GM21447 (cell line): ENCODE data around the gene IGSF9.

ENCODE experiments used
- ATAC-seq: cut with Tn5 transposase; IDR thresholded peaks from one replicate; pipeline ENCODE4 v1.9.1; 2021; ENCODE audit not compliant: unreplicated experiment

The IGSF9 gene

GRCh38 chr1:159973350-159973940 lies 28.0 kb upstream of the IGSF9 start:
- ATAC-seq: no peak

GRCh38 chr1:159972443-159973205 lies 27.2 kb upstream of the IGSF9 start:
- ATAC-seq: no peak

DNA sequence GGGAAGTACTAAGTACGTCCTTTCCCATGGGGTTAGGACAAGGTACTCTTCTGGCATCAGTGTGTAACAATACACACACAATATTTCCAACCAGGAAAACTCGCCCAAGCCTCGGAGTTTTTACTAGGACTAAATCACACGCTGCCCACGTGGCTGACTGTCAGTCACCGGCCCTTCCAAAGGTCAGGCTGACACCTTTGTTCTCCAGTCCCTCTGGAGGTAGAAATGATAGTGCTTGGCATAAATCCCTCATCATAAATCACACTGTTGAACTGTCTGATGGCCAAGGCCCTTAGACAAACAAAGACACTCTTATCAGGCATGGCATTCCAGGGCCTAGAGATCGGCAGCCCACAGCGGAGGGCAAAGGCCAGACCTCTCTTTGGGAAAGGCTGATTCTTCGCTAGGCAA lies 25.5 kb upstream of the IGSF9 start:
- ATAC-seq: no peak

GRCh38 chr1:159968901-159969300 lies 23.5 kb upstream of the IGSF9 start:
- no peak for ATAC-seq

- no peak for ATAC-seq
Observed at GRCh38 chr1:159965263-159965662, 19.9 kb upstream of the IGSF9 start.

DNA sequence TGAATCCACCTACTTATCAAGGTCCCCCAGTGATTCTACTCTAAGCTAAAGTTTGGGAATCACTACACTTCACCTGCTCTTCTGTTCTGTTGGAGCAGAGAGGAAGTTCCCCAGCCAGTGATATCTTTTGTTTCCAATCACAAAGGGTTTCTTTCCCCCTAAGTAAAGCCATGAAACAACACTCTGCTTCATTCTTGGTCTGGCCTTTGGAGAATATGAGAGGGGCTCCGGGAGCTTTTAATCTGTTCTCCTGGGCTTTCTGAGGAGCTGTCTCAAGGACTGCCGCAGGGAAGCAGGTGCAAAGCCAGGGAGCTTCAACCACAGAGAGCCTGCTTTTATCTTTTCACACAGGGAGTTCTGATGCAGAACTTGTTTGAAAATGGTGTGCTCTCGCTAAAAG lies 18.7 kb upstream of the IGSF9 start:
- no peak for ATAC-seq

GRCh38 chr1:159962176-159962575 lies 16.8 kb upstream of the IGSF9 start:
- no peak for ATAC-seq

- ATAC-seq: no peak
Observed at GRCh38 chr1:159961636-159962035, 16.2 kb upstream of the IGSF9 start.

- ATAC-seq: no peak
Observed at GRCh38 chr1:159960721-159961381, 15.4 kb upstream of the IGSF9 start.

- ATAC-seq: no peak
Observed at GRCh38 chr1:159959451-159959850, 14.0 kb upstream of the IGSF9 start.

DNA sequence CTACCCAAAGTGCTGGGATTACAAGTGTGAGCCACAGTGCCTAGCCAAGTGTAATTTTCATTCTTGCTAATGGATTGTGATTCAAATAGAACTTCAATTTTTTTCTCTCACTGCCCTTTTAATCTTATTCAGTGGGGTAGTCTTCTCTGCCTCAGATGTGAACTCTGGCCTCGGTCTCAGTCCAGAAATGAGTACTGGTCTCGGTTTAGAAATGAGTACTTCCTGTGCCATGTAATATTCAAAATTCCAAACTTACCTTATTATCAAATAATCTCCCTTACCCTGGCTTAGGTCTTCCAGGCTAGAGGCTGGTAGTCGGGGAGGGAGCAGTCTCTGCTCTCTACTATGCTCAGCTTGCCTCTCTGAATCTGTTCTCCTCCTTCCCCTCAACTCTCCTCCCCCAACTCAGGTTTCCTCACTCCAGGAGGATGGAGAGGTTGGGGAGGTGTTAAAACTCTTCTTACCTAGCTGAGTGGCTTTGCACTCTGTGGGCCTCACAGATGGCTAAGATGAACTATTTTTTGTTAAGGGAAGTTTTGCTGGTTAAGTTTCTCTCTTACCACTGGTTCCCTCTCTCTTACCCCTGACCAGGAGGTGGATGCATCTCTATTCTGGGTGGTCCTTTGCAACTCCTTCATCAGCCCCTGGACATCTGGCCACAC lies 13.4 kb upstream of the IGSF9 start:
- ATAC-seq: peak; percentile 70

GRCh38 chr1:159957824-159958268 lies 12.4 kb upstream of the IGSF9 start:
- ATAC-seq: no peak

- no peak for ATAC-seq
Observed at GRCh38 chr1:159955456-159955855, 10.0 kb upstream of the IGSF9 start.

- no peak for ATAC-seq
Observed at GRCh38 chr1:159953536-159954515, 8.4 kb upstream of the IGSF9 start, which contains the start of gene SLAMF9. Gene SLAMF9, minus strand, starts transcription at chr1:159954237. Its CDS starts 100 bp downstream, at chr1:159954137.

DNA sequence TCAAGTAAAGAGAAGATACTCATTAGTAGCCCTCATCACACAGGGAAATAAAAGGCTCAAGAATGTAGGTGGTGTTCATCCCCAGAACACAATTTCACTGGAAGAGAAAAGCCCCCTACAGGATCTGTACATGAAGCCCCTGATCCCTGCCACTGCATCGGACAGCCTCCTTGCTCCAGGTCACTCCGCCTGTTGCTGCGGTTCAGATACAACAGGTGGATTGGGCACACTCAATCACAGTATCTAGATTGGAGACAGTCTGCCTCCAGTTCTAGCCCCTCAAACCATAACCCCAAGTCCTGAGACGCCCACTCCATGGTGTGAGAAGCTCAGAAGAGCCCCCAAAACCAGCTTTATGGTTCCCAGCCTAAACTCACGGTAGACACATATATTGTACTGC lies 7.5 kb upstream of the IGSF9 start:
- ATAC-seq: no peak

- no peak for ATAC-seq
Observed at GRCh38 chr1:159951551-159951950, 6.1 kb upstream of the IGSF9 start.

DNA sequence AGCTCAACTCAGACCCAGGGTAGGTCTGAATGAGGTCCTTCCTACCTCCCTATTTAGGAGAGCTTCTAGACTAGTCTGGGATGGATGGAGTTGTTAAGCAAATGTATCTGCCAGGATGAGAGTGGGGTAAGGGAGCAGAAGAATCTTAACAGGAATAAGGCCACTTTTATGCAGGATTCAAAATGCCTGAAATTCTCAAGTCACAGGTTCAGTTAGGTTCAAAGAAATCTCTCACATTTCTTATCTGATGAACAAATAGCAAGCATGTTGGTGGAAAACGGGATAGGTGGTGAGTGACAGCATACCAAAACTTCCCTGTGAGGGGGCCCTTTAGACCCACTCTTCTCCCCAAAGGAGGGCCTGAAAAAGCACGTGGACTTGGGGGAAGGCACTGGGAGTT lies 5.6 kb upstream of the IGSF9 start:
- ATAC-seq: no peak

- ATAC-seq: no peak
Observed at GRCh38 chr1:159949981-159950381, 4.6 kb upstream of the IGSF9 start.

DNA sequence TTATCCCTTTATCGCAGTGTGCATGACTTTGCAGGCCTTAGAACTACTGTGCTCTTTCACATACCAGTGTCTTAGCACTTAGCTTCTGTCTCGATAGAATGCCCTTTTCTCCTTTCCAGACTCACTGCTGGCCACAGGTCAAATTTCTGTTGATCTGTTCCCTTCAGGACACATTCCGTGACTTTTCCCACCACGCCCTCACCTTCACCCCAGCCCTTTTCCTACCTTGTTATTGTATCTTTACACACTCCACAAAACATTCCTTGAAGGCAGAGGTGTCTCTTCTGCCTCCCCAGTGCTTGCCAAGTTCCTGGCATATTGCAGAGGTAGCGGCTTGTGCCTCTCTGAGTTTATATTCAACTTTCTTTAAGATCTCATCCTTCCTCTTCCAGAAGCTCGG lies 3.7 kb upstream of the IGSF9 start:
- ATAC-seq: no peak

GRCh38 chr1:159947942-159948341 lies 2.5 kb upstream of the IGSF9 start:
- ATAC-seq: no peak
